IMR-90 (cell line): Measurements from ENCODE around the gene TBATA. TPM values are rescaled to one million over a fixed set of nuclear protein-coding genes. Genes with fewer than 3 reads are reported as not detected.

ENCODE experiments used
- ATAC-seq: fragments of 200-7000 bp; cut with Tn5 transposase; 2 replicates; pipeline ENCODE4 v1.9.1; 2020; ENCODE audit warnings: low read depth, mild to moderate bottlenecking, moderate library complexity
- BruUV-seq: library from RNA; stranded (reverse); fragments of 400-500 nt; replicated peaks from 2 replicates; lab custom pipeline; 2021; lab: Mats Ljungman, UMichigan
- CTCF ChIA-PET: fragments of 300-600 bp; formaldehyde crosslinking; extraction: SDS; loops from one replicate; lab custom pipeline; 2021; ENCODE audit warnings: antibody characterized with exemption; lab: Yijun Ruan, JAX
- POLR2A ChIA-PET: fragments of 300-600 bp; sonication (Branson Sonifier 250); formaldehyde crosslinking; loops from one replicate; lab custom pipeline; 2022; ENCODE audit warnings: antibody characterized with exemption; ENCODE audit not compliant: unreplicated experiment; lab: Charles Lee
- DNase-seq: peaks from one replicate; pipeline ENCODE4 v3.0.0; 2013
- H2AFZ ChIP-seq: replicated peaks from 2 replicates; pipeline ENCODE3; 2013; ENCODE audit warnings: low read length, mild to moderate bottlenecking; ENCODE audit not compliant: poor library complexity
- H2AK5ac ChIP-seq: 2 replicates; pipeline ENCODE4 v1.6.1; 2013; ENCODE audit warnings: low read depth, low read length, inconsistent platforms
- H2AK9ac ChIP-seq: replicated peaks from 2 replicates; pipeline ENCODE3; 2013; ENCODE audit warnings: mild to moderate bottlenecking, low read depth, low read length, moderate library complexity; ENCODE audit not compliant: poor library complexity
- H2BK120ac ChIP-seq: 2 replicates; pipeline ENCODE4 v1.6.1; 2013; ENCODE audit warnings: low read depth, low read length, inconsistent platforms
- H2BK15ac ChIP-seq: 3 replicates; pipeline ENCODE4 v1.6.1; 2013; ENCODE audit warnings: low read depth, low read length, inconsistent platforms
- H2BK20ac ChIP-seq: 2 replicates; pipeline ENCODE4 v1.6.1; 2013; ENCODE audit warnings: low read depth, mild to moderate bottlenecking, inconsistent platforms, low read length, moderate library complexity
- H2BK5ac ChIP-seq: 2 replicates; pipeline ENCODE4 v1.6.1; 2013; ENCODE audit warnings: mild to moderate bottlenecking, low read depth, low read length, inconsistent platforms; ENCODE audit not compliant: poor library complexity, severe bottlenecking
- H3K14ac ChIP-seq: replicated peaks from 2 replicates; pipeline ENCODE4 v1.6.1; 2013; ENCODE audit warnings: low read depth, low read length, inconsistent platforms
- H3K18ac ChIP-seq: 2 replicates; pipeline ENCODE4 v1.6.1; 2013; ENCODE audit warnings: low read depth, low read length, control low read depth
- H3K23ac ChIP-seq: 2 replicates; pipeline ENCODE4 v1.6.1; 2013; ENCODE audit warnings: low read depth, low read length, inconsistent platforms
- H3K27ac ChIP-seq: 2 replicates; pipeline ENCODE4 v1.5.1; 2013; ENCODE audit warnings: mild to moderate bottlenecking, control low read depth, low read length; ENCODE audit not compliant: insufficient read depth
- H3K27me3 ChIP-seq: 2 replicates; pipeline ENCODE4 v1.6.1; 2013; ENCODE audit warnings: low read length; ENCODE audit not compliant: control insufficient read depth, insufficient read depth
- H3K36me3 ChIP-seq: 2 replicates; pipeline ENCODE4 v1.6.1; 2013; ENCODE audit warnings: low read length, mixed read lengths; ENCODE audit not compliant: control insufficient read depth, insufficient read depth
- H3K4ac ChIP-seq: 2 replicates; pipeline ENCODE4 v1.6.1; 2013; ENCODE audit warnings: low read depth, low read length, inconsistent platforms
- H3K4me1 ChIP-seq: 2 replicates; pipeline ENCODE4 v1.6.1; 2013; ENCODE audit warnings: low read length, mixed read lengths; ENCODE audit not compliant: control insufficient read depth, insufficient read depth
- H3K4me2 ChIP-seq: 2 replicates; pipeline ENCODE4 v1.6.1; 2013; ENCODE audit warnings: low read depth, mild to moderate bottlenecking, control low read depth, low read length, moderate library complexity
- H3K4me3 ChIP-seq: 2 replicates; pipeline ENCODE4 v1.5.1; 2013; ENCODE audit warnings: low read depth, mild to moderate bottlenecking, control low read depth, low read length, moderate library complexity; ENCODE audit not compliant: insufficient read depth
- H3K56ac ChIP-seq: 2 replicates; pipeline ENCODE4 v1.6.1; 2013; ENCODE audit warnings: low read length, inconsistent platforms; ENCODE audit not compliant: insufficient read depth; ENCODE audit errors: extremely low read depth
- H3K79me1 ChIP-seq, 2 experiments: 2 replicates each; pipeline ENCODE4 v1.6.1; 2013; ENCODE audit warnings: low read length in 2 of 2, inconsistent platforms in 1 of 2, low read depth in 1 of 2
- H3K9ac ChIP-seq: 2 replicates; pipeline ENCODE4 v1.6.1; 2013; ENCODE audit warnings: low read depth, low read length, control low read depth
- H3K9me1 ChIP-seq: 2 replicates; pipeline ENCODE4 v1.6.1; 2013; ENCODE audit warnings: low read length, inconsistent platforms; ENCODE audit not compliant: insufficient read depth
- H3K9me3 ChIP-seq: 2 replicates; pipeline ENCODE4 v1.6.1; 2013; ENCODE audit warnings: low read length; ENCODE audit not compliant: control insufficient read depth, insufficient read depth
- H4K20me1 ChIP-seq: 2 replicates; pipeline ENCODE4 v1.6.1; 2013; ENCODE audit warnings: low read length, inconsistent platforms; ENCODE audit not compliant: insufficient read depth
- H4K5ac ChIP-seq: 2 replicates; pipeline ENCODE4 v1.6.1; 2013; ENCODE audit warnings: mild to moderate bottlenecking, low read depth, low read length, control low read depth
- H4K8ac ChIP-seq, 2 experiments: 2 replicates each; pipeline ENCODE4 v1.6.1; 2013; ENCODE audit warnings: low read depth in 2 of 2, low read length in 2 of 2, control low read depth in 1 of 2, inconsistent platforms in 1 of 2
- H4K91ac ChIP-seq: 2 replicates; pipeline ENCODE4 v1.6.1; 2013; ENCODE audit warnings: low read depth, low read length, inconsistent platforms; ENCODE audit not compliant: insufficient read depth
- BHLHE40 ChIP-seq: fragments of 150-350 bp; IDR thresholded peaks from 2 replicates; pipeline ENCODE4 v1.6.1; 2016; ENCODE audit warnings: mild to moderate bottlenecking, low read depth, low read length
- CEBPB ChIP-seq: IDR thresholded peaks from 2 replicates; pipeline ENCODE4 v1.6.1; 2012; ENCODE audit warnings: low read depth, low read length, improper control_type of control experiment
- CHD1 ChIP-seq: IDR thresholded peaks from 2 replicates; pipeline ENCODE4 v1.6.1; 2012; ENCODE audit warnings: low read depth, low read length, improper control_type of control experiment
- FOS ChIP-seq: fragments of 150-350 bp; IDR thresholded peaks from 2 replicates; pipeline ENCODE4 v1.6.1; 2016; ENCODE audit warnings: low read depth, low read length
- MAFK ChIP-seq: IDR thresholded peaks from 2 replicates; pipeline ENCODE4 v1.6.1; 2012; ENCODE audit warnings: low read depth, low read length, improper control_type of control experiment
- MAZ ChIP-seq: IDR thresholded peaks from 2 replicates; pipeline ENCODE4 v1.6.1; 2012; ENCODE audit warnings: low read depth, mild to moderate bottlenecking, low read length, improper control_type of control experiment, moderate library complexity, borderline replicate concordance
- MXI1 ChIP-seq: IDR thresholded peaks from 2 replicates; pipeline ENCODE4 v1.6.1; 2012; ENCODE audit warnings: low read depth, mild to moderate bottlenecking, low read length, moderate library complexity, borderline replicate concordance
- NFE2L2 ChIP-seq: fragments of 150-350 bp; IDR thresholded peaks from 2 replicates; pipeline ENCODE4 v1.6.1; 2016; ENCODE audit warnings: low read depth, mild to moderate bottlenecking, low read length
- POLR2A ChIP-seq: IDR thresholded peaks from 2 replicates; pipeline ENCODE4 v1.6.1; 2012; ENCODE audit warnings: mild to moderate bottlenecking, low read depth, low read length
- RAD21 ChIP-seq: IDR thresholded peaks from 2 replicates; pipeline ENCODE4 v1.6.1; 2012; ENCODE audit warnings: low read length, improper control_type of control experiment
- RCOR1 ChIP-seq: IDR thresholded peaks from 2 replicates; pipeline ENCODE4 v1.6.1; 2012; ENCODE audit warnings: mild to moderate bottlenecking, low read length, improper control_type of control experiment; ENCODE audit not compliant: insufficient replicate concordance
- RFX5 ChIP-seq: IDR thresholded peaks from 2 replicates; pipeline ENCODE4 v1.8.0; 2012; ENCODE audit warnings: low read depth, mild to moderate bottlenecking, low read length, moderate library complexity
- SMC3 ChIP-seq: fragments of 150-350 bp; IDR thresholded peaks from 2 replicates; pipeline ENCODE4 v1.6.1; 2016; ENCODE audit warnings: low read depth, mild to moderate bottlenecking, antibody characterized with exemption, low read length, moderate library complexity
- WGBS, 2 experiments: methylation state at CpG; one replicate each; pipeline versions ENCODE4 v1.1.5 to v1.1.7; 2013; ENCODE audit warnings: missing lambda C conversion rate in 2 of 2; ENCODE audit not compliant: insufficient read length in 1 of 2; ENCODE audit errors: extremely low coverage in 2 of 2; 5-methylcytosine and 5-hydroxymethylcytosine counted together
- dilution Hi-C: fragments of 300-500 bp; cut with HindIII; formaldehyde crosslinking; loops from one replicate; pipeline ENCODE4 v1.14.3; 2018; ENCODE audit warnings: low sequenced_read_pairs; ENCODE audit not compliant: unreplicated experiment
- in situ Hi-C: fragments of 300-500 bp; cut with MboI; formaldehyde crosslinking; loops from 3 replicates; pipeline ENCODE4 v1.14.3; 2019; ENCODE audit warnings: low sequenced_read_pairs, inconsistent platforms, mixed read lengths
- intact Hi-C: fragments of 100-400 bp; cut with micrococcal nuclease; formaldehyde crosslinking; loops from 2 replicates; pipeline ENCODE4 v1.10.0; 2022
- polyA plus RNA-seq, 3 experiments: library from polyadenylated mRNA; depleted of rRNA; stranded (reverse); fragments of >200 nt; gene quantifications; 2 replicates each; pipeline ENCODE4 v1.2.3, GENCODE V29; 2012; ENCODE audit warnings: low replicate concordance in 1 of 3
- total RNA-seq: library from RNA; depleted of rRNA; stranded (reverse); fragments of >200 nt; gene quantifications from 2 replicates; pipeline ENCODE4 v1.2.3, GENCODE V29; 2012
- TF ChIP-seq, protein P1 (sequence below): fragments of 150-350 bp; IDR thresholded peaks from 2 replicates; pipeline ENCODE4 v1.6.1; 2016; ENCODE audit warnings: low read depth, mild to moderate bottlenecking, low read length, moderate library complexity, borderline replicate concordance
- TF ChIP-seq, protein P2 (sequence below): conservative IDR thresholded peaks from 2 replicates; pipeline ENCODE4 v1.5.1; 2012; ENCODE audit warnings: mild to moderate bottlenecking, low read depth, low read length, improper control_type of control experiment
- TF ChIP-seq, protein P3 (sequence below): fragments of 150-350 bp; IDR thresholded peaks from 2 replicates; pipeline ENCODE4 v1.6.1; 2017; ENCODE audit warnings: mild to moderate bottlenecking, antibody characterized with exemption, low read length, low read depth

TBATA gene
- total and polyA plus RNA-seq, 2 of the 4 experiments (the other 2 are of a cell fraction) = not detected

DNA sequence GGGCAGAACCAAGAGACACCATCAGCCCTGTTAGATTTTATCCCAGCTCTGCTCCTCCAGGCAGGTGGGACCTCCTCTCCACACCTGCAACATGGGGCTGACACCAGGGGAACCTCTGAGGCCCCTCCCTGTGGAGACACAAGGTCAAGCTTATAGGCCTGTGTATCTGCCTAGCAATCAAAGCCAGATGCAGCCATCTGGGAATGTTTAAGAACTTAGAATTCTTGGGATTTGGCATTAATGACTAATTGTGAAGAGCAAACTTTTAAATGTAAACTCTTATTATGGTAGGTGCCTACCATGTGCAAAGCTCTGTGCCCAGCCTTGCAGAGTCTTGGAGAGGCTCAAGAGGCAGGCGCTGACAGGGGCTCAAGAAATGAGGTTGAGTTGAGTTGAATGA lies 52.1 kb downstream of the TBATA start:
- H2BK5ac ChIP-seq = no peak overlapping the region
- no peaks in the 10 kb centered on the region for H3K9me1 ChIP-seq
- peaks cover 2% of the 10 kb centered on the region; the same call in 1 of the 2 replicates for H3K4me1 ChIP-seq
- H3K9ac ChIP-seq = no peak overlapping the region
- DNase-seq = no peak
- H2AK5ac ChIP-seq = no peak overlapping the region
- no peaks in the 10 kb centered on the region for H3K36me3 ChIP-seq
- in situ Hi-C loops (no loop called here), dilution Hi-C loops (no loop called here), intact Hi-C loops (no loop called here)
- H2BK15ac ChIP-seq = no peak overlapping the region
- no peak overlapping the region for H3K4me3 ChIP-seq
- no peak overlapping the region for H2AK9ac ChIP-seq
- no peaks in the 10 kb centered on the region for H4K20me1 ChIP-seq
- peaks cover 6% of the 10 kb centered on the region for H3K27me3 ChIP-seq
- H2BK120ac ChIP-seq = no peak overlapping the region
- no peak overlapping the region for H3K4me2 ChIP-seq
- no TSS peak for BruUV-seq
- H4K8ac ChIP-seq = no peak overlapping the region
- H3K56ac ChIP-seq = no peak overlapping the region
- POLR2A ChIA-PET = no interaction called here
- no peak overlapping the region for H2AFZ ChIP-seq
- no peak overlapping the region for H3K27ac ChIP-seq
- no peak overlapping the region for H3K14ac ChIP-seq
- no peaks in the 10 kb centered on the region for H3K79me1 ChIP-seq
- peak overlapping the region; percentile 67; the same call in 1 of the 2 replicates for H2BK20ac ChIP-seq
- no peaks in the 10 kb centered on the region for H3K9me3 ChIP-seq
- H3K18ac ChIP-seq = no peak overlapping the region
- H4K91ac ChIP-seq = no peak overlapping the region
- no peak overlapping the region for H4K5ac ChIP-seq
- WGBS, 2 experiments = 83% methylated on average over 1 of the region's 1 CpG; no CpG with 5 or more reads in 1 of the 2 experiments
- no peak overlapping the region for H3K4ac ChIP-seq
- CTCF ChIA-PET = no interaction called here
- H3K23ac ChIP-seq = no peak overlapping the region
- 0 out of 2 replicates have a peak, but pooled peaks have one; percentile 27 for ATAC-seq
- TF ChIP-seq RCOR1 (no peak), BHLHE40 (no peak), NFE2L2 (no peak), RFX5 (no peak), MAFK (no peak), MAZ (no peak), CEBPB (no peak), POLR2A (no peak), CHD1 (no peak), RAD21 (no peak), FOS (no peak), MXI1 (no peak), SMC3 (no peak)
- TF ChIP-seq, protein P1, sequence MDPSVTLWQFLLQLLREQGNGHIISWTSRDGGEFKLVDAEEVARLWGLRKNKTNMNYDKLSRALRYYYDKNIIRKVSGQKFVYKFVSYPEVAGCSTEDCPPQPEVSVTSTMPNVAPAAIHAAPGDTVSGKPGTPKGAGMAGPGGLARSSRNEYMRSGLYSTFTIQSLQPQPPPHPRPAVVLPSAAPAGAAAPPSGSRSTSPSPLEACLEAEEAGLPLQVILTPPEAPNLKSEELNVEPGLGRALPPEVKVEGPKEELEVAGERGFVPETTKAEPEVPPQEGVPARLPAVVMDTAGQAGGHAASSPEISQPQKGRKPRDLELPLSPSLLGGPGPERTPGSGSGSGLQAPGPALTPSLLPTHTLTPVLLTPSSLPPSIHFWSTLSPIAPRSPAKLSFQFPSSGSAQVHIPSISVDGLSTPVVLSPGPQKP = no peak
- TF ChIP-seq, protein P2, sequence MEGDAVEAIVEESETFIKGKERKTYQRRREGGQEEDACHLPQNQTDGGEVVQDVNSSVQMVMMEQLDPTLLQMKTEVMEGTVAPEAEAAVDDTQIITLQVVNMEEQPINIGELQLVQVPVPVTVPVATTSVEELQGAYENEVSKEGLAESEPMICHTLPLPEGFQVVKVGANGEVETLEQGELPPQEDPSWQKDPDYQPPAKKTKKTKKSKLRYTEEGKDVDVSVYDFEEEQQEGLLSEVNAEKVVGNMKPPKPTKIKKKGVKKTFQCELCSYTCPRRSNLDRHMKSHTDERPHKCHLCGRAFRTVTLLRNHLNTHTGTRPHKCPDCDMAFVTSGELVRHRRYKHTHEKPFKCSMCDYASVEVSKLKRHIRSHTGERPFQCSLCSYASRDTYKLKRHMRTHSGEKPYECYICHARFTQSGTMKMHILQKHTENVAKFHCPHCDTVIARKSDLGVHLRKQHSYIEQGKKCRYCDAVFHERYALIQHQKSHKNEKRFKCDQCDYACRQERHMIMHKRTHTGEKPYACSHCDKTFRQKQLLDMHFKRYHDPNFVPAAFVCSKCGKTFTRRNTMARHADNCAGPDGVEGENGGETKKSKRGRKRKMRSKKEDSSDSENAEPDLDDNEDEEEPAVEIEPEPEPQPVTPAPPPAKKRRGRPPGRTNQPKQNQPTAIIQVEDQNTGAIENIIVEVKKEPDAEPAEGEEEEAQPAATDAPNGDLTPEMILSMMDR = no peak
- TF ChIP-seq, protein P3, sequence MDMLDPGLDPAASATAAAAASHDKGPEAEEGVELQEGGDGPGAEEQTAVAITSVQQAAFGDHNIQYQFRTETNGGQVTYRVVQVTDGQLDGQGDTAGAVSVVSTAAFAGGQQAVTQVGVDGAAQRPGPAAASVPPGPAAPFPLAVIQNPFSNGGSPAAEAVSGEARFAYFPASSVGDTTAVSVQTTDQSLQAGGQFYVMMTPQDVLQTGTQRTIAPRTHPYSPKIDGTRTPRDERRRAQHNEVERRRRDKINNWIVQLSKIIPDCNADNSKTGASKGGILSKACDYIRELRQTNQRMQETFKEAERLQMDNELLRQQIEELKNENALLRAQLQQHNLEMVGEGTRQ = no peak
